Anterior cingulate cortex (tissue), 58 donors: ENCODE measurements around the gene FAM3A.
"Not testable (repeated sequence)": the region's sequence is repeated elsewhere in the genome, so short reads cannot be mapped to it uniquely, and the experiment has no call there.

ENCODE experiments used
- DNase-seq, 58 donors: peaks; one replicate each; lab custom pipeline; 2025; lab: John Stamatoyannopoulos, UW

The FAM3A gene

GRCh38 chrX:154506483-154507332 lies 9.3 kb downstream of the FAM3A start:
- DNase-seq, result peak in 3 of 58 donors; percentile 5 to 9 (median 5)

- DNase-seq, result no peak
Observed at GRCh38 chrX:154505734-154506133, 10.3 kb downstream of the FAM3A start.

GRCh38 chrX:154502989-154503388 lies 13.0 kb downstream of the FAM3A start:
- DNase-seq, result no peak

GRCh38 chrX:154502098-154502497 lies 13.9 kb downstream of the FAM3A start:
- no peak for DNase-seq

GRCh38 chrX:154501423-154501822 lies 14.6 kb downstream of the FAM3A start:
- DNase-seq, result not testable (repeated sequence)

GRCh38 chrX:154496591-154497137 lies 19.4 kb downstream of the FAM3A start:
- not testable (repeated sequence) for DNase-seq

GRCh38 chrX:154495472-154495922 lies 20.5 kb downstream of the FAM3A start:
- no peak for DNase-seq

- no peak for DNase-seq
Observed at GRCh38 chrX:154494715-154495114, 21.3 kb downstream of the FAM3A start.

GRCh38 chrX:154490414-154491083 lies 25.5 kb downstream of the FAM3A start, which contains the start of gene SLC10A3:
SLC10A3 (minus strand) TSS chrX:154490629; CDS start chrX:154488940, 1,689 bp downstream.
- DNase-seq, result peak; percentile 25 to 95 (median 90)

- peak in 3 of 58 donors; percentile 6 to 35 (median 20) for DNase-seq
Observed at GRCh38 chrX:154490021-154490413, 26.0 kb downstream of the FAM3A start.

GRCh38 chrX:154489182-154489581 lies 26.9 kb downstream of the FAM3A start:
- DNase-seq, result no peak

GRCh38 chrX:154488336-154489075 lies 27.5 kb downstream of the FAM3A start:
- DNase-seq, result no peak

GRCh38 chrX:154487518-154488290 lies 28.3 kb downstream of the FAM3A start:
- DNase-seq, result no peak

GRCh38 chrX:154486396-154487207 lies 29.4 kb downstream of the FAM3A start, which contains the start of gene UBL4A:
UBL4A (minus strand) TSS chrX:154486615; CDS start chrX:154486584, 31 bp downstream.
- DNase-seq, result peak in 44 of 58 donors; percentile 2 to 63 (median 29)

GRCh38 chrX:154486052-154486395 lies 30.0 kb downstream of the FAM3A start:
- DNase-seq, result peak in 4 of 58 donors; percentile 26 to 35 (median 31)

- DNase-seq, result peak in 1 of 58 donors; percentile 24
Observed at GRCh38 chrX:154485150-154486051, 30.6 kb downstream of the FAM3A start.
